DND-41 (cell line): Measurements from ENCODE around the gene NR4A1.

Experiments
- ATAC-seq: fragments of 200-7000 bp; cut with Tn5 transposase; 3 replicates; pipeline ENCODE4 v1.9.1; 2021; ENCODE audit warnings: low read depth; ENCODE audit not compliant: insufficient read depth
- DNase-seq: peaks from one replicate; pipeline ENCODE4 v3.0.0-alpha.2; 2020
- H2AFZ ChIP-seq: 2 replicates; pipeline ENCODE4 v1.6.0; 2012; ENCODE audit warnings: low read depth, low read length
- H3K27ac ChIP-seq: 2 replicates; pipeline ENCODE4 v1.5.1; 2012; ENCODE audit warnings: low read length, inconsistent platforms
- H3K27me3 ChIP-seq: fragments of 200-600 bp; sonication (generic); 2 replicates; pipeline ENCODE4 v1.6.0; 2012; ENCODE audit warnings: low read length, mild to moderate bottlenecking, inconsistent platforms; ENCODE audit not compliant: insufficient read depth, poor library complexity
- H3K36me3 ChIP-seq: 2 replicates; pipeline ENCODE4 v1.5.1; 2012; ENCODE audit warnings: low read length, inconsistent platforms; ENCODE audit not compliant: insufficient read depth
- H3K4me1 ChIP-seq: 2 replicates; pipeline ENCODE4 v1.5.1; 2012; ENCODE audit warnings: mild to moderate bottlenecking, low read length; ENCODE audit not compliant: insufficient read depth
- H3K4me2 ChIP-seq: 2 replicates; pipeline ENCODE4 v1.6.0; 2012; ENCODE audit warnings: mild to moderate bottlenecking, moderate library complexity, low read length, inconsistent platforms; ENCODE audit not compliant: insufficient read depth
- H3K4me3 ChIP-seq, 2 experiments: fragments of 200-600 bp in 1 of 2; shearing (Covaris generic) in 1 of 2; 2 replicates each; pipeline ENCODE4 v1.5.1; 2012 to 2016; ENCODE audit warnings: inconsistent platforms in 2 of 2, low read length in 2 of 2, mild to moderate bottlenecking in 2 of 2, low read depth in 1 of 2, moderate library complexity in 1 of 2
- H3K79me2 ChIP-seq: 2 replicates; pipeline ENCODE4 v1.6.0; 2012; ENCODE audit warnings: low read length, inconsistent platforms; ENCODE audit not compliant: insufficient read depth
- H3K9ac ChIP-seq: 2 replicates; pipeline ENCODE4 v1.6.0; 2012; ENCODE audit warnings: low read depth, mild to moderate bottlenecking, inconsistent platforms, low read length, moderate library complexity
- H3K9me3 ChIP-seq: 2 replicates; pipeline ENCODE4 v1.5.1; 2012; ENCODE audit warnings: low read length, moderate library complexity, mild to moderate bottlenecking, inconsistent platforms; ENCODE audit not compliant: insufficient read depth, severe bottlenecking
- H4K20me1 ChIP-seq: 2 replicates; pipeline ENCODE4 v1.6.0; 2012; ENCODE audit warnings: low read length; ENCODE audit not compliant: insufficient read depth
- EZH2 ChIP-seq: IDR thresholded peaks from 3 replicates; pipeline ENCODE4 v1.6.1; 2012; ENCODE audit warnings: borderline replicate concordance, low read depth, mild to moderate bottlenecking, moderate library complexity, low read length, inconsistent platforms; ENCODE audit not compliant: severe bottlenecking
- TF ChIP-seq, protein P1 (sequence below): IDR thresholded peaks from 2 replicates; pipeline ENCODE4 v1.5.1; 2012; ENCODE audit warnings: borderline replicate concordance, low read length, moderate library complexity, mild to moderate bottlenecking; ENCODE audit not compliant: poor library complexity, severe bottlenecking; ENCODE audit errors: extremely low read depth

Gene NR4A1

DNA sequence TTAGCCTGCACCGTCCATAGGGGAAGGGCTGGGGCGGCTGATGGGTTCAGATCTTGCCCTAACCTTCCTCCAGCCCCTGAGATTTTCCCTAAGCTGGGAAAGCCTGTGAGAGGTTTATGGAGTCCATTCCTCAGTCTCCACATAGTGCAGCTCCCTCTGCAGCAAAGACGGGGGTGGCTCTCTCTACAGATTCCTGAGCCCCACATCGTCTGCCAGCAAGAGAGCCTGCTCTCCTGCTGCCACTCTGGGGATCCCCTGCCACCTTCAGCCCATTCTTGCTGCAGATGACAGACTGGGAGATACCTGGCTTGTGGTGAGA is 31.4 kb downstream of the NR4A1 start:
- H3K79me2 ChIP-seq, result no peaks in the 10 kb centered on the region
- H3K27me3 ChIP-seq, result peaks cover 3% of the 10 kb centered on the region
- no peak overlapping the region for H3K4me2 ChIP-seq
- no peak overlapping the region for H3K9ac ChIP-seq
- DNase-seq, result no peak
- no peak overlapping the region for H2AFZ ChIP-seq
- peaks cover 19% of the 10 kb centered on the region for H4K20me1 ChIP-seq
- H3K4me3 ChIP-seq, result no peak overlapping the region
- no peaks in the 10 kb centered on the region for H3K9me3 ChIP-seq
- TF ChIP-seq EZH2, result no peak
- TF ChIP-seq, protein P1, sequence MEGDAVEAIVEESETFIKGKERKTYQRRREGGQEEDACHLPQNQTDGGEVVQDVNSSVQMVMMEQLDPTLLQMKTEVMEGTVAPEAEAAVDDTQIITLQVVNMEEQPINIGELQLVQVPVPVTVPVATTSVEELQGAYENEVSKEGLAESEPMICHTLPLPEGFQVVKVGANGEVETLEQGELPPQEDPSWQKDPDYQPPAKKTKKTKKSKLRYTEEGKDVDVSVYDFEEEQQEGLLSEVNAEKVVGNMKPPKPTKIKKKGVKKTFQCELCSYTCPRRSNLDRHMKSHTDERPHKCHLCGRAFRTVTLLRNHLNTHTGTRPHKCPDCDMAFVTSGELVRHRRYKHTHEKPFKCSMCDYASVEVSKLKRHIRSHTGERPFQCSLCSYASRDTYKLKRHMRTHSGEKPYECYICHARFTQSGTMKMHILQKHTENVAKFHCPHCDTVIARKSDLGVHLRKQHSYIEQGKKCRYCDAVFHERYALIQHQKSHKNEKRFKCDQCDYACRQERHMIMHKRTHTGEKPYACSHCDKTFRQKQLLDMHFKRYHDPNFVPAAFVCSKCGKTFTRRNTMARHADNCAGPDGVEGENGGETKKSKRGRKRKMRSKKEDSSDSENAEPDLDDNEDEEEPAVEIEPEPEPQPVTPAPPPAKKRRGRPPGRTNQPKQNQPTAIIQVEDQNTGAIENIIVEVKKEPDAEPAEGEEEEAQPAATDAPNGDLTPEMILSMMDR, result no peak
- ATAC-seq, result no peak
- H3K27ac ChIP-seq, result peak overlapping the region; percentile 11; the same call in 1 of the 2 replicates
- H3K4me1 ChIP-seq, result peaks cover 29% of the 10 kb centered on the region
- peaks cover 10% of the 10 kb centered on the region; the same call in 1 of the 2 replicates for H3K36me3 ChIP-seq

DNA sequence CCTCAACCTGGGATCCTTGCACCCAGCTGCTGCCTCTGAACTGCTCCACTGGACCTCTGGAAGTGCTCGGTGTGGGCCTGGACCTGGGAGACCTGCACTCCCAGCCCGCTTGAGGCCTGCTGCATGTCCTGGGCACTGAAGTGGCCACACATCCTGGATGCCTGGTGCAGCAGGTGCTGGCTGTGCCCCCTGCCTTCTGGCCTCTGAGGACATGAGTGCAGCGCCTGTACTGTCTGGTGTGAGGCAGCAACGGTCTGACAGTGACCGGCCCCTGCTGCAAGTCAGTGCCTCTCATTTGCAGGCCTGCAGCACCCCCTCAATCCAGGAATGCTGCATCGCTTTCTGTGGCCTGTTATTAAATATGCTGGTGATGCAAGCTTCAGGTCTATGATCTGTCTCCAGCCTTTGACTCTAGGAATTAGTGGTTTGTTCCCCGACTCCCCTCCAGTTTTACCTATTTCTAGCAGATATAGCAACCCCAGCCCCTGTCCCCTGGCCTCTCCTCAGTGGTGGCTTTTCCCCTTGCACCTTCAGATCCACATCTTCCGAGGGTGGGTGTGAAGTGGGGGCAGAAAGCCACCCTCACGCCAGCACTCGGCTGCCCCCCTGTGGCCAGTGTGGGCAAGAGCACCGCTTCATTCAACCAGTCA is 31.9 kb downstream of the NR4A1 start:
- Histone ChIP-seq H3K79me2 (no peaks in the 10 kb centered on the region), H3K27ac (peak overlapping the region; percentile 11; the same call in 1 of the 2 replicates), H3K27me3 (peaks cover 3% of the 10 kb centered on the region), H3K9me3 (no peaks in the 10 kb centered on the region), H3K9ac (no peak overlapping the region), H4K20me1 (peaks cover 15% of the 10 kb centered on the region), H3K4me2 (no peak overlapping the region), H2AFZ (no peak overlapping the region), H3K4me1 (peaks cover 29% of the 10 kb centered on the region), H3K4me3 (no peak overlapping the region), H3K36me3 (peaks cover 6% of the 10 kb centered on the region; the same call in 1 of the 2 replicates)
- TF ChIP-seq, protein P1, result peak; percentile 96
- TF ChIP-seq EZH2, result no peak
- ATAC-seq, result peak; percentile 65
- peak; percentile 75 for DNase-seq

DNA sequence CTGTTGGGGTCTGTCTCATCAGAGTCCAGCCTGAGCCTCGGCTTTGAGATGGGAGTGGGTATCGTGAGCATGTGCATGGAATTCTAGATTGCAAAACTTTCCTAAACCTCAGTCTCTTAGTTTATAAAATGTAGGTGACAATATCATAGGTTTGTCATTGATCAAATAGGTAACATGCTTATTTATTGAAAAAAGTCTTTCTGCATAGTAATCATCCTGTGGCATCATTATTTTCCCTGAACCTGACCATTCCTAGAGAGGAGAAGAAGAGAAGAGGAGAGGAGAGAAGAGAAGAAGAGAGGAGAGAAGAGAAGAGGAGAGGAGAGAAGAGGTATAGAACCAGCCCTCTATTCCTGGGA is 32.4 kb downstream of the NR4A1 start:
- TF ChIP-seq EZH2, result no peak
- TF ChIP-seq, protein P1, result no peak
- H3K27me3 ChIP-seq, result peaks cover 3% of the 10 kb centered on the region
- DNase-seq, result no peak
- H4K20me1 ChIP-seq, result peaks cover 11% of the 10 kb centered on the region
- no peak overlapping the region for H3K4me2 ChIP-seq
- H3K27ac ChIP-seq, result no peak overlapping the region
- no peak overlapping the region for H3K9ac ChIP-seq
- H3K79me2 ChIP-seq, result no peaks in the 10 kb centered on the region
- peaks cover 29% of the 10 kb centered on the region for H3K4me1 ChIP-seq
- 0 out of 2 replicates have a peak, but pooled peaks cover 2% of the 10 kb centered on the region for H3K36me3 ChIP-seq
- no peak for ATAC-seq
- no peak overlapping the region for H2AFZ ChIP-seq
- H3K9me3 ChIP-seq, result no peaks in the 10 kb centered on the region
- H3K4me3 ChIP-seq, result no peak overlapping the region
